GM10248 (cell line): ENCODE measurements around the gene FAM53B.

ENCODE experiments used
- CTCF ChIA-PET: fragments of 300-600 bp; sonication (Branson Sonifier 250); formaldehyde crosslinking; extraction: SDS; loops from one replicate; lab custom pipeline; 2021; ENCODE audit warnings: antibody characterized with exemption; lab: Yijun Ruan, JAX
- POLR2A ChIA-PET: fragments of 350-650 bp; sonication (Branson Sonifier 250); formaldehyde crosslinking; extraction: SDS; loops from one replicate; lab custom pipeline; 2020; ENCODE audit warnings: antibody characterized with exemption; lab: Yijun Ruan, JAX
- DNase-seq: peaks from one replicate; pipeline ENCODE4 v3.0.0; 2012; ENCODE audit errors: extremely low spot score
- CTCF ChIP-seq: IDR thresholded peaks from 2 replicates; pipeline ENCODE4 v1.5.1; 2012; ENCODE audit warnings: mild to moderate bottlenecking, low read depth; ENCODE audit errors: extremely low read depth, missing control alignments, control extremely low read depth

FAM53B gene

DNA sequence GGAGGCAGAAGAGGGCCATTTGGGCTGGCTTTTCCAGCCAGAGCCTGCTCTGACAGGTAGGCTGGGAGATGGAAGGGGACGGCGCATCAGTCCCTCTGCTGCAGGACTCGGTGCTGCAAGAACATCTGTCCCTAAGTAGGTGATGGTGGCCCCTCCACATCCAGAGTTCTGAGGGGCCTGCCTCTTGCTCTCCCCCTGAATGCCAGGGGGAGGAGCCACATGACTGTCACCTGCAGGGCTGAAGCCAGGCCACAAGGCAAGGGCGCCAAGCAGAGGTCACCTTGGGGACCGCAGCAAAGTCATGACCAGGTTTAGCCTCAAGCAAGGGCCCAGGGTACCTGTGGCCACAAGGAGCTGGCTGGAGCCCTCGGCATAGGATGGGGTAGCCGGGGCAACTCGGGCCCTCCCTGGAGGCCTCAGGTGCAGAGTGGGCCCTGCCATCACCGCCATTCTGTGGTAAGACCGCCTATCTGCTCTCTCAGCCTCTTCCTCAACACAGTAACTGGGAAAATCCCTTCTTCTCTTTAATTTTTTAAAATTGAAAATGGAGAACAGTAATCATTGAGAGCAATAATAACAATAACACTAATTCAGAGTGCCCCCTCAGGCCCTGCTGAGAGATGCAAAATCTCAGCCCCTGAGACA, 99.3 kb downstream of the FAM53B start:
- TF ChIP-seq CTCF = peak; percentile 22
- ChIA-PET POLR2A (no interaction called here), CTCF (no interaction called here)
- DNase-seq = no peak

- no peak for TF ChIP-seq CTCF
- CTCF ChIA-PET = interaction anchor here (0.9 to 1.5 kb wide), 2 partner anchors 37 to 97 kb away, joined by 3 to 4 read pairs; no protein-coding TSS in a partner anchor
- no peak for DNase-seq
- POLR2A ChIA-PET = no interaction called here
Observed at GRCh38 chr10:124644236-124644635, 99.9 kb downstream of the FAM53B start.

DNA sequence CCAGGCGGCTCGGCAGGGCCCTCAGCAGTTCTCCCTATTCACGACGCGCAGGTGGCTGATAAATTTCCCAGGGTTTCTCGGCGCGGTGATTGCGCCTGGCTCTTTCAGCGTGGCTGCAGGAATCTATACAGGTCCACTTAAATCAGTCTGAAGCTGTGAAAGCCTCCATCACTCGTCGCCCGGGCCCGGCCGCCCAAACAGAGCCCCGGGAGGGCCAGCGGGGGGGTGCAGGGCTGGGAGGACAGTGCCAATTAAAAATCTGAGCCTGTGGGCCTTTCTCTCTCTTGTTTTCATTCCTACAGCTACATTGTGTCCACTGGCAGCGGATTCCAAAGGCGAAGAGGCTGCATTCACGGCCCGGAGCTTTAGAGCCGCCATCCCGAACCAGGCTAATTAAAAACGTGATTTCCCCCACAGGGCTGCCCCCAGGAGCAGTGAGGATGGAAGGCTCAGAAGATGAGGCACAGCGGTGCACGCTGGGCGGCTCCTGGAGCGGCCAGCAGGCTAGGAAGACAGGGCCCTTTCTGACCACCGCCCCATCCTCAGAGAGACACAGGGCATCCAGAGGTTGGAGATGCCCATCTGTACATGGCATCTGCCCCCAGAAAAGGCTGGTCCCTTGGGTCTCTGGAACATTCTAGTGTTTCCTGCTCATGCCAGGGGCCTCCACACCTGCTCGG, 100.7 kb downstream of the FAM53B start:
- no peak for DNase-seq
- ChIA-PET POLR2A (no interaction called here), CTCF (interaction anchor here (0.9 to 1.5 kb wide), 4 partner anchors 11 to 97 kb away, joined by 3 to 4 read pairs (median 3); no protein-coding TSS in a partner anchor)
- no peak for TF ChIP-seq CTCF

DNA sequence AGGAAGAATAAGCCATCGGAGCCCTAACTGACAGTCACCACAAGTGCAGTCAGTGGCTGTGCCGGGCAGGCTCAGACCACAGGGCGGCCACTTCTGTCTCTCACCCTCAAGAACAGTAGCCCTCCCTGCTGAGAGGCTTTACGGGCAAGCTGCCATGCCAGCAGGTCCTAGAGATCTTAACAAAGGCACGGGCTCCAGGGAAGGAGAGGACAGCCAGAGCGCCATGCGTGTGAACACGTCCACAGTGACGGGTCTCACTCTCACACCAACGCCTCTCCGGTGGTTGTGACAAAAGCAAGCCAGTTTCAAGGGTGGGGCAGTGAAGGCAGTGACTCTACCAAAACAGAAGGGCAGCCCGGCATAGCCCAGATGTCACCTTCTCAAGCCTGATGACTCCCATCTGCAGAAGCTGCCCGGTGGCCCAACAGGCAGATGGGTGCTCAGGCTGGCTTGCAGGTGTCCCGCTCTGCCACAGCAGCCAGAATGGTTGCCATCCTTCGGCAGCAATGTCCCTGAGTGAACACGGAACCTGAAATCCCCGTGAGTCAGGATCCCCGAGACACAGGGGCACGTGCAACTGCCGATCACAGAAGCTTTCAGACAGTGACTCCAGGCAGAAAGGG, 102.0 kb downstream of the FAM53B start:
- TF ChIP-seq CTCF = no peak
- no peak for DNase-seq
- CTCF ChIA-PET = interaction anchor here (1.2 to 1.5 kb wide), 2 partner anchors 13 to 22 kb away, joined by 3 read pairs; no protein-coding TSS in a partner anchor
- POLR2A ChIA-PET = no interaction called here

DNA sequence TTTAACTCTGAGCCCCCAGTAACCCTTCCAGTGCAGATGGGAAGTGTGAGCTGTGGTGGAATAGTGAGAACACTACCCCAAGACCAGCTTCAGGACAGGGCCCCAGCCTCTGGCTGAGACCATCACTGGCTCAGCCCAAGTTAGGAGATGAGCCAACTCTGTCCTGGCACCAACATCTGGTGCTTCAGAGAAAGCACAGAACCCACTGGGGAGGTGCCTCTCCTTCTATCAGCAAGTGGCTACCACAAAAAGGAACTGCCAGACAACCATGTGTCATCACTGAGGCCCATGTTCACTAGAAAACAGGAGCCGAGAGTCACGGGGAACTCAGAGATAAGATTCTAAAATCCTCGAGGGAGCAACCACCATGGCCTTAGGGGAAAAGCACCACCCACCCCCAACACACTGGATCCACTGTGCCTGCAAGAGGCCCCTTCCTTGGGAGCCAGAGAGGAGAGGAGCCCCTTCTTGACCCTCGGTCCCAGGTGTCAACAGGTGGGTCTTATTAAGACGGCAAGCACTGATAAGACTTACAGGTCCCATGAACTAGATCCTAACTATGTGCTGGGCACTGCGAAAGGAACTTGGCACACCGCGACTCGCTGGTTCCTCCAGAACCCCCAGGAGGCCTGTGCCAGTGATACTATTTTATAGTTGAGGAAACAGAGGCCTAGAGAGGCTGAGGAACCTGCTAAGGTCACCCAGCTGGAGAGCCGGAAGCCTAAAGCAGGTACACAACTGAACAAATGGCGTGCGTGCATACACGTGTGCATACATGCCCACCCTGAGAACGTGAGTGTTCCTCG, 102.7 kb downstream of the FAM53B start:
- ChIA-PET CTCF (interaction anchor here (1.3 kb wide), 1 partner anchor 15 kb away, joined by 3 read pairs; no protein-coding TSS in a partner anchor), POLR2A (no interaction called here)
- TF ChIP-seq CTCF = no peak
- peak; percentile 60 for DNase-seq
